ENCODE measurements around the gene NAA20.

The NAA20 gene

DNA sequence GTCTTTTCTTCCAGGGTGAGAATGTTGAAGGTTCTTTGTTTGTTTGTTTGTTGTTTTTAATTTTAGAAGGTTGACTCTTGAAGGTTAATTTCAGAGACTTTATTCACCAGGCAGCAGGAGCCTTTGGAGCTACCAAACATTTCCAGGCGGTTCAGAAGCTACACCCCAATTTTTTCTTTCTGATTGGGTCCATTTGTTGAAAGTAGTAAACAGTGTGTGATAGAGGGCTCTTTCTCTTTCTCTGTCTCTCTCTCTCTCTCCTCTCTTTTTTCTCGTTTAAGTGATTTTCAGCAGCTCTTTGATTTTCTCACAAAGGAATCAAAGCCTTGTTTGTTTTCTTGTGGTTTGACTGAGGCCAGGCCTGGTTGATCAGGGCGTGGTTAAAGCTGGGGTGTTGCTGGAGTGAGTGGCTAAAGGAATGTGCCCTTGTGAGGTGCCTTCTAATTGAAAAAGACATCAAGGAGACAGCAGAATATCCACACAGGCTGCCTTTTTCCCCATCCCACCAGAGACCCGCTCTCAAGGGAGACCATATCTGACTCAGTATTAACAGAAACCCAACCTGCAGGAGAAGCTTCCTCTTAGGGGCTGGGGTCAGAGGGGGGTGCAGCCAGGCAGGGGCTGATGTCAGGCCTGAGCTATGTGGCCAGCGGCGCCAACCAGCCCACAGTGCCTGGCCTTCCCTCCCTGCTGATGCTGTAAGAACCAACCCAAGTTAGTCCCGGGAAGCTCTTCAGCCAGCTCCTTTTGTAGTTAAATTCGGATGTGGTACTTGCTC lies 40.4 kb upstream of the NAA20 start:
- TF ChIP-seq, protein P1, sequence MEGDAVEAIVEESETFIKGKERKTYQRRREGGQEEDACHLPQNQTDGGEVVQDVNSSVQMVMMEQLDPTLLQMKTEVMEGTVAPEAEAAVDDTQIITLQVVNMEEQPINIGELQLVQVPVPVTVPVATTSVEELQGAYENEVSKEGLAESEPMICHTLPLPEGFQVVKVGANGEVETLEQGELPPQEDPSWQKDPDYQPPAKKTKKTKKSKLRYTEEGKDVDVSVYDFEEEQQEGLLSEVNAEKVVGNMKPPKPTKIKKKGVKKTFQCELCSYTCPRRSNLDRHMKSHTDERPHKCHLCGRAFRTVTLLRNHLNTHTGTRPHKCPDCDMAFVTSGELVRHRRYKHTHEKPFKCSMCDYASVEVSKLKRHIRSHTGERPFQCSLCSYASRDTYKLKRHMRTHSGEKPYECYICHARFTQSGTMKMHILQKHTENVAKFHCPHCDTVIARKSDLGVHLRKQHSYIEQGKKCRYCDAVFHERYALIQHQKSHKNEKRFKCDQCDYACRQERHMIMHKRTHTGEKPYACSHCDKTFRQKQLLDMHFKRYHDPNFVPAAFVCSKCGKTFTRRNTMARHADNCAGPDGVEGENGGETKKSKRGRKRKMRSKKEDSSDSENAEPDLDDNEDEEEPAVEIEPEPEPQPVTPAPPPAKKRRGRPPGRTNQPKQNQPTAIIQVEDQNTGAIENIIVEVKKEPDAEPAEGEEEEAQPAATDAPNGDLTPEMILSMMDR (conservative IDR thresholded peaks at IDR 0.05; ENCODE audit: control insufficient read depth, insufficient read depth, low read depth, low read length), result no peak
- H3K4me3 ChIP-seq (ENCODE audit: control insufficient read depth, low read depth, low read length), result peak overlapping the region; percentile 78
- DNase-seq (ENCODE audit: low read depth), result peak; percentile 83

DNA sequence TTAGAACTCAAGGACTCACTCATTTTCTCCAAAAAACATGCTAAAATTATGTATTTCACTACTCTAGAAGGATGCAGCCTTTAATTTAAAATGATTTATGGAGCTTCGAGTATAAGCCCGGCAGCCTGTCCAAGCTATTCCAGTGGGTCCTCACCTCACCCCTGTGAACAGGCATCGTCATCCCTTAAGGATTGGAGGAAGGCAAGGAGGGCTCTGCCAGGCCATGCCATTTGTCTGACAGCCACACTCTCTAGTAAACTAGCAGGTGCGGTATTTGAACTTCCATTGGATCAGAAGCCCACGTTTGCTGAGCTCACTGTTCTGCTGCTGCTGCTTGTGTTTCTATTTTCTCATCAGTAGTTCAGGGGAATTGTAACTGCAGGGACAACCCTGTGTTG lies 39.8 kb upstream of the NAA20 start:
- peak overlapping the region; percentile 78 for H3K4me3 ChIP-seq (ENCODE audit: control insufficient read depth, low read depth, low read length)

DNA sequence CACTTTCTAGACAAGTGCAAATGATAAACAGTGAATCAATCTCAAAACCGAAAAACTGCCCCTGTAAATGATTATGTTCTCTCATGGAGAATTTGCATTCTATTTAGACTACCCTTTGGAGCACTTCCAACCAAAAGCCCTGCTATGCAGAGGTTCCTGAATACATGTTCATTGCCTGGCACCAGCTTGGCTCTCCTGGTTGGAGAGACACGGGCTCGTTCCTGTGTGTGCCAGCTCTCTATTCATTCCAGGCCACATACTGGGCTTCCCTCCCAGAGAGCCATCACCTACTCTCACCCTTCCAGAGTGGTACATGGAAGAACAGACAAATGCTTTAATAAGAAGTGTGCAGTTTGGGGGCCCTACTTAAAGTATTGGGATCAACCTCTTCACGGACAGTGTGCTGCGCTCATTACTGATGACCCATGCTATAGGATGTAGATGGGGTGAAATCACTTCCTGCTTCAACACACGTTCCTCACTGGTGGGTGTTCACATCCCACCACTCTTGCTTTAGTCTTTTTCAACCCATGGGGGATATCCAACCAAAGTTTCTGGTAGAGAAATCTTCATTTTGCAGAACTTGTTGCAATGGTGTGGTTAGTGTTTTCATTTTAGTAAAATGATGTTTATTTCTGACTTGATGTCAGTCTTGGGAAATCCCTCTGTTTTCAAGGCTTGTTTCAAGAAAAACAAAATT lies 38.5 kb upstream of the NAA20 start:
- DNase-seq (ENCODE audit: low read depth), result no peak
- H3K4me3 ChIP-seq (ENCODE audit: control insufficient read depth, low read depth, low read length), result no peak overlapping the region
- TF ChIP-seq, protein P1 (conservative IDR thresholded peaks at IDR 0.05; ENCODE audit: control insufficient read depth, insufficient read depth, low read depth, low read length), result no peak

More for the DNA sequence above, 39.8 kb upstream of the NAA20 start:
- TF ChIP-seq, protein P1 (conservative IDR thresholded peaks at IDR 0.05; ENCODE audit: control insufficient read depth, insufficient read depth, low read depth, low read length), result no peak
- no peak for DNase-seq (ENCODE audit: low read depth)

DNA sequence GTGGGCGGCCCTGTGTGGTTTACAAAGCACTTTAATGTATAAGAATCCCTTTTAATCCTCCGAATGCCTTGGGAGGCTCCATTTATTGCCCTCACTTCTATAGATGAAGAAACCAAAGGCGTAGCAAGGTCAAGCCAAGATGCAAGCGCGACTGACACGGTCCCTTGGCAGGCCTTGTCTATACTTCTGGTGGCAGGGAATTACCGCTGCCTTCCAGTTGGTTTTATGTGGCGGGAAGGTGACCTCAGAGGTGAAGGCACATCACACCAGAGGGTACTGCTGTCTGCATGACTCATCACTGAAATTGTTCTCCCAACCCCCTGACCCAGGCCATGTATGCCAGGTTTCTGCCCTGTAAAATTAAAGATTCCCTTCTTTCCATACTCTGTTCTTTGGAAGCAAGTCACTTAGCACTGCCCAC lies 36.1 kb upstream of the NAA20 start:
- TF ChIP-seq, protein P1 (conservative IDR thresholded peaks at IDR 0.05; ENCODE audit: control insufficient read depth, insufficient read depth, low read depth, low read length), result no peak
- no peak overlapping the region for H3K4me3 ChIP-seq (ENCODE audit: control insufficient read depth, low read depth, low read length)
- peak; percentile 60 for DNase-seq (ENCODE audit: low read depth)

DNA sequence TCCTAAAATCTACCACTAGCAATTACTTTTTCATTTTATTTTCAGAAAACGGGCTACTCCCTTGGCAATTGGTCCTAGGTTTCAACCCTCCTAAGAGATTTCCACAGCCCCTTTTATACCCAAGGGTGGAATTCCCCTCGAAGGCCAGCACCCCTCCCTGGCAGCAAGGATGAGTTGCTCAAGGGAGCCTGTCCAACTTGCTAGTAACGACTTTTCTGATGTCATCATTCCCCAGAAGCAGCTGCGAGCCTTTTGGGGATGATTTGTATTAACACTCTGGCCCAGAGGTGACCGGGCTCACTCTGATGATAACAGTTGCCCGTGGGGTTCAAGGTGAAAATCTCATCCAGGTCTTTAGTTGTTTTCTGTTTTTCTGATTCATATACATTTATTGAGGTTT lies 30.7 kb upstream of the NAA20 start:
- no peak overlapping the region for H3K4me3 ChIP-seq (ENCODE audit: control insufficient read depth, low read depth, low read length)
- DNase-seq (ENCODE audit: low read depth), result peak; percentile 77
- TF ChIP-seq, protein P1 (conservative IDR thresholded peaks at IDR 0.05; ENCODE audit: control insufficient read depth, insufficient read depth, low read depth, low read length), result no peak

DNA sequence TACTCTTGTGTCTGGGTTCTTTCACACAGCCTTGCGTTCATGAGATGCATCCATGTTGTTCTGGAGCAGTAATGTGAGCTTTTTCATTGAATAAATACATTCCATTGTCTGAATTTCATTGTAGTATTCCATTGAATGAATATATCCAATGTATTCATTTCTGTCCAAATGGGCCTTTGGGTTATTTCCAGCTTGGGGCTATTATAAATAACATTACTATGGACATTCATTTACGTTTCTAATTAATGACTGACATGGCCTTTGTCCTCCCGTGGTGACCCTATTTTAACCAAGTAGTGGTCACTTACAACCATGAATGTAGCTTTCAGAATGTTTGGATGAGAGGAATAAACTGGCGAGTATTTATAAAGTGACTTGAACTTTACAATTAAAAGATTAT lies 30.1 kb upstream of the NAA20 start:
- no peak for DNase-seq (ENCODE audit: low read depth)
- TF ChIP-seq, protein P1 (conservative IDR thresholded peaks at IDR 0.05; ENCODE audit: control insufficient read depth, insufficient read depth, low read depth, low read length), result no peak
- no peak overlapping the region for H3K4me3 ChIP-seq (ENCODE audit: control insufficient read depth, low read depth, low read length)
